ENCODE results near the gene KCNJ12.
"Not testable (repeated sequence)": the region's sequence is repeated elsewhere in the genome, so short reads cannot be mapped to it uniquely, and the experiment has no call there.

KCNJ12 gene

GRCh38 chr17:21414616-21415015, 38.5 kb downstream of the KCNJ12 start:
- not testable (repeated sequence) for H3K36me3 ChIP-seq (ENCODE audit: control insufficient read depth, low read depth, low read length); H3K27me3 ChIP-seq (ENCODE audit: control insufficient read depth, insufficient read depth, low read length); H3K9me3 ChIP-seq (ENCODE audit: control insufficient read depth, low read depth, low read length); H3K9ac ChIP-seq (ENCODE audit: low read length); H3K4me3 ChIP-seq (ENCODE audit: low read length); H3K4me1 ChIP-seq (ENCODE audit: control insufficient read depth, low read depth, low read length); H3K27ac ChIP-seq (ENCODE audit: low read length)

GRCh38 chr17:21415166-21415990, 39.2 kb downstream of the KCNJ12 start:
- H3K9ac ChIP-seq (ENCODE audit: low read length); H3K27me3 ChIP-seq (ENCODE audit: control insufficient read depth, insufficient read depth, low read length); H3K27ac ChIP-seq (ENCODE audit: low read length); H3K4me1 ChIP-seq (ENCODE audit: control insufficient read depth, low read depth, low read length); H3K4me3 ChIP-seq (ENCODE audit: low read length); H3K36me3 ChIP-seq (ENCODE audit: control insufficient read depth, low read depth, low read length); H3K9me3 ChIP-seq (ENCODE audit: control insufficient read depth, low read depth, low read length): not testable (repeated sequence)

- not testable (repeated sequence) for H3K9ac ChIP-seq (ENCODE audit: low read length); H3K27ac ChIP-seq (ENCODE audit: low read length); H3K27me3 ChIP-seq (ENCODE audit: control insufficient read depth, insufficient read depth, low read length); H3K4me1 ChIP-seq (ENCODE audit: control insufficient read depth, low read depth, low read length); H3K36me3 ChIP-seq (ENCODE audit: control insufficient read depth, low read depth, low read length); H3K4me3 ChIP-seq (ENCODE audit: low read length); H3K9me3 ChIP-seq (ENCODE audit: control insufficient read depth, low read depth, low read length)
These were observed 40.4 kb downstream of the KCNJ12 start for GRCh38 chr17:21416471-21416981.

GRCh38 chr17:21417349-21417748, 41.2 kb downstream of the KCNJ12 start:
- H3K4me3 ChIP-seq (ENCODE audit: low read length); H3K27me3 ChIP-seq (ENCODE audit: control insufficient read depth, insufficient read depth, low read length); H3K9me3 ChIP-seq (ENCODE audit: control insufficient read depth, low read depth, low read length); H3K36me3 ChIP-seq (ENCODE audit: control insufficient read depth, low read depth, low read length); H3K4me1 ChIP-seq (ENCODE audit: control insufficient read depth, low read depth, low read length); H3K9ac ChIP-seq (ENCODE audit: low read length); H3K27ac ChIP-seq (ENCODE audit: low read length): not testable (repeated sequence)

- H3K4me1 ChIP-seq (ENCODE audit: control insufficient read depth, low read depth, low read length): no peaks in the 10 kb centered on the region
- H3K36me3 ChIP-seq (ENCODE audit: control insufficient read depth, low read depth, low read length): no peaks in the 10 kb centered on the region
- H3K27ac ChIP-seq (ENCODE audit: low read length): no peak overlapping the region
- no peaks in the 10 kb centered on the region for H3K9me3 ChIP-seq (ENCODE audit: control insufficient read depth, low read depth, low read length)
- H3K4me3 ChIP-seq (ENCODE audit: low read length): no peak overlapping the region
- no peak overlapping the region for H3K9ac ChIP-seq (ENCODE audit: low read length)
- no peaks in the 10 kb centered on the region for H3K27me3 ChIP-seq (ENCODE audit: control insufficient read depth, insufficient read depth, low read length)
These were observed 41.8 kb downstream of the KCNJ12 start for GRCh38 chr17:21417921-21418320.

GRCh38 chr17:21418446-21419298, 42.5 kb downstream of the KCNJ12 start:
- H3K27ac ChIP-seq (ENCODE audit: low read length): no peak overlapping the region

GRCh38 chr17:21419299-21420239, 43.4 kb downstream of the KCNJ12 start:
- Histone ChIP-seq H3K4me3 (ENCODE audit: low read length) (no peak overlapping the region), H3K4me1 (ENCODE audit: control insufficient read depth, low read depth, low read length) (no peaks in the 10 kb centered on the region), H3K9ac (ENCODE audit: low read length) (no peak overlapping the region), H3K27ac (ENCODE audit: low read length) (no peak overlapping the region), H3K9me3 (ENCODE audit: control insufficient read depth, low read depth, low read length) (no peaks in the 10 kb centered on the region), H3K27me3 (ENCODE audit: control insufficient read depth, insufficient read depth, low read length) (no peaks in the 10 kb centered on the region), H3K36me3 (ENCODE audit: control insufficient read depth, low read depth, low read length) (no peaks in the 10 kb centered on the region)

More at GRCh38 chr17:21418446-21419298, 42.5 kb downstream of the KCNJ12 start:
- H3K36me3 ChIP-seq (ENCODE audit: control insufficient read depth, low read depth, low read length): no peaks in the 10 kb centered on the region
- H3K9me3 ChIP-seq (ENCODE audit: control insufficient read depth, low read depth, low read length): no peaks in the 10 kb centered on the region
- H3K4me3 ChIP-seq (ENCODE audit: low read length): no peak overlapping the region
- H3K9ac ChIP-seq (ENCODE audit: low read length): no peak overlapping the region
- H3K27me3 ChIP-seq (ENCODE audit: control insufficient read depth, insufficient read depth, low read length): no peaks in the 10 kb centered on the region
- H3K4me1 ChIP-seq (ENCODE audit: control insufficient read depth, low read depth, low read length): no peaks in the 10 kb centered on the region

- not testable (repeated sequence) for H3K4me1 ChIP-seq (ENCODE audit: control insufficient read depth, low read depth, low read length)
These were observed 44.4 kb downstream of the KCNJ12 start for GRCh38 chr17:21420503-21421090.

GRCh38 chr17:21421421-21422310, 45.5 kb downstream of the KCNJ12 start:
- not testable (repeated sequence) for H3K9me3 ChIP-seq (ENCODE audit: control insufficient read depth, low read depth, low read length); H3K4me1 ChIP-seq (ENCODE audit: control insufficient read depth, low read depth, low read length)

More at GRCh38 chr17:21420503-21421090, 44.4 kb downstream of the KCNJ12 start:
- not testable (repeated sequence) for H3K27ac ChIP-seq (ENCODE audit: low read length); H3K36me3 ChIP-seq (ENCODE audit: control insufficient read depth, low read depth, low read length); H3K4me3 ChIP-seq (ENCODE audit: low read length); H3K9ac ChIP-seq (ENCODE audit: low read length); H3K9me3 ChIP-seq (ENCODE audit: control insufficient read depth, low read depth, low read length); H3K27me3 ChIP-seq (ENCODE audit: control insufficient read depth, insufficient read depth, low read length)

More at GRCh38 chr17:21421421-21422310, 45.5 kb downstream of the KCNJ12 start:
- H3K27me3 ChIP-seq (ENCODE audit: control insufficient read depth, insufficient read depth, low read length); H3K27ac ChIP-seq (ENCODE audit: low read length); H3K9ac ChIP-seq (ENCODE audit: low read length); H3K4me3 ChIP-seq (ENCODE audit: low read length); H3K36me3 ChIP-seq (ENCODE audit: control insufficient read depth, low read depth, low read length): not testable (repeated sequence)
